ENCODE data around the gene CAMKK2. TPM values are rescaled to one million over a fixed set of nuclear protein-coding genes. Genes with fewer than 3 reads are reported as not detected.
"Not testable (repeated sequence)": the region's sequence is repeated elsewhere in the genome, so short reads cannot be mapped to it uniquely, and the experiment has no call there.

CAMKK2 gene
- total RNA-seq, 1 experiment from 2014 or later: 39.4 TPM

- in situ Hi-C loops (cut with HindIII; ENCODE audit: low pct_unique_long_range_greater_than_20kb, low sequenced_read_pairs): no loop called here
- DNase-seq (ENCODE audit: low read depth): peak; percentile 42
These were observed 78.7 kb downstream of the CAMKK2 start for GRCh38 chr12:121217761-121218160.

- in situ Hi-C loops (cut with HindIII; ENCODE audit: low pct_unique_long_range_greater_than_20kb, low sequenced_read_pairs): no loop called here
These were observed 79.4 kb downstream of the CAMKK2 start for GRCh38 chr12:121217063-121217462.

GRCh38 chr12:121216102-121216501, 80.4 kb downstream of the CAMKK2 start:
- in situ Hi-C loops (cut with HindIII; ENCODE audit: low pct_unique_long_range_greater_than_20kb, low sequenced_read_pairs): no loop called here
- no peak for DNase-seq (ENCODE audit: low read depth)

More at GRCh38 chr12:121217063-121217462, 79.4 kb downstream of the CAMKK2 start:
- peak; percentile 70 for DNase-seq (ENCODE audit: low read depth)

GRCh38 chr12:121214855-121215745, 81.4 kb downstream of the CAMKK2 start:
- DNase-seq (ENCODE audit: low read depth): peak; percentile 96
- in situ Hi-C loops (cut with HindIII; ENCODE audit: low pct_unique_long_range_greater_than_20kb, low sequenced_read_pairs): no loop called here

- peak; percentile 85 for DNase-seq (ENCODE audit: low read depth)
- in situ Hi-C loops (cut with HindIII; ENCODE audit: low pct_unique_long_range_greater_than_20kb, low sequenced_read_pairs): no loop called here
These were observed 82.2 kb downstream of the CAMKK2 start for GRCh38 chr12:121214166-121214777.

- no peak for DNase-seq (ENCODE audit: low read depth)
- in situ Hi-C loops (cut with HindIII; ENCODE audit: low pct_unique_long_range_greater_than_20kb, low sequenced_read_pairs): no loop called here
These were observed 83.6 kb downstream of the CAMKK2 start for GRCh38 chr12:121212875-121213274.

- in situ Hi-C loops (cut with HindIII; ENCODE audit: low pct_unique_long_range_greater_than_20kb, low sequenced_read_pairs): no loop called here
- peak; percentile 83 for DNase-seq (ENCODE audit: low read depth)
These were observed 86.6 kb downstream of the CAMKK2 start, which contains the start of gene P2RX4 for GRCh38 chr12:121209624-121210572. Gene P2RX4 (plus strand): TSS chr12:121210129. CDS start chr12:121210165, 36 bp downstream.

- no peak for DNase-seq (ENCODE audit: low read depth)
- in situ Hi-C loops (cut with HindIII; ENCODE audit: low pct_unique_long_range_greater_than_20kb, low sequenced_read_pairs): no loop called here
These were observed 87.3 kb downstream of the CAMKK2 start for GRCh38 chr12:121209221-121209620.

- DNase-seq (ENCODE audit: low read depth); in situ Hi-C loops (cut with HindIII; ENCODE audit: low pct_unique_long_range_greater_than_20kb, low sequenced_read_pairs): not testable (repeated sequence)
These were observed 87.9 kb downstream of the CAMKK2 start for GRCh38 chr12:121208571-121208970.

GRCh38 chr12:121205491-121205890, 91.0 kb downstream of the CAMKK2 start:
- in situ Hi-C loops (cut with HindIII; ENCODE audit: low pct_unique_long_range_greater_than_20kb, low sequenced_read_pairs): no loop called here
- DNase-seq (ENCODE audit: low read depth): no peak

GRCh38 chr12:121203482-121203881, 93.0 kb downstream of the CAMKK2 start:
- DNase-seq (ENCODE audit: low read depth): no peak
- in situ Hi-C loops (cut with HindIII; ENCODE audit: low pct_unique_long_range_greater_than_20kb, low sequenced_read_pairs): no loop called here

GRCh38 chr12:121202407-121203355, 93.8 kb downstream of the CAMKK2 start:
- no peak for DNase-seq (ENCODE audit: low read depth)
- in situ Hi-C loops (cut with HindIII; ENCODE audit: low pct_unique_long_range_greater_than_20kb, low sequenced_read_pairs): no loop called here

GRCh38 chr12:121201140-121201539, 95.4 kb downstream of the CAMKK2 start:
- in situ Hi-C loops (cut with HindIII; ENCODE audit: low pct_unique_long_range_greater_than_20kb, low sequenced_read_pairs); DNase-seq (ENCODE audit: low read depth): not testable (repeated sequence)

GRCh38 chr12:121198949-121199348, 97.6 kb downstream of the CAMKK2 start:
- in situ Hi-C loops (cut with HindIII; ENCODE audit: low pct_unique_long_range_greater_than_20kb, low sequenced_read_pairs): no loop called here
- no peak for DNase-seq (ENCODE audit: low read depth)

GRCh38 chr12:121196902-121197301, 99.6 kb downstream of the CAMKK2 start:
- in situ Hi-C loops (cut with HindIII; ENCODE audit: low pct_unique_long_range_greater_than_20kb, low sequenced_read_pairs): no loop called here
- no peak for DNase-seq (ENCODE audit: low read depth)

GRCh38 chr12:121191151-121191550, 105.4 kb downstream of the CAMKK2 start:
- in situ Hi-C loops (cut with HindIII; ENCODE audit: low pct_unique_long_range_greater_than_20kb, low sequenced_read_pairs): no loop called here

GRCh38 chr12:121190523-121191031, 105.9 kb downstream of the CAMKK2 start:
- in situ Hi-C loops (cut with HindIII; ENCODE audit: low pct_unique_long_range_greater_than_20kb, low sequenced_read_pairs): no loop called here
- peak; percentile 46 for DNase-seq (ENCODE audit: low read depth)

More at GRCh38 chr12:121191151-121191550, 105.4 kb downstream of the CAMKK2 start:
- DNase-seq (ENCODE audit: low read depth): no peak

Data from Caki2 (cell line).